ENCODE measurements around the gene GFOD2. TPM values are rescaled to one million over a fixed set of nuclear protein-coding genes. Genes with fewer than 3 reads are reported as not detected.

GFOD2 gene
- total and polyA plus RNA-seq, 2 donors (not counting 3 experiments of a cell fraction or from before 2014, with no cell fraction given) = 38.1 to 47.5 TPM

- DNase-seq (ENCODE audit: low read depth, low spot score) (no peak), FAIRE-seq (no peak)
- no peaks in the 10 kb centered on the region for H3K9me3 ChIP-seq (replicated peaks; ENCODE audit: control insufficient read depth, insufficient read depth, low read length)
- H2AFZ ChIP-seq (ENCODE audit: low read depth, low read length) = no peak overlapping the region
- POLR2A ChIA-PET = no interaction called here
- H3K4me3 ChIP-seq (replicated peaks in 1 of 3; ENCODE audit: insufficient read depth in 1 of 3, low read depth in 1 of 3, low read length in 3 of 3) = no peak overlapping the region
- H3K4me1 ChIP-seq (ENCODE audit: control insufficient read depth, extremely low read depth, insufficient read depth, low read length) = no peaks in the 10 kb centered on the region
- BruUV-seq (replicated peaks) = no TSS peak
- H4K20me1 ChIP-seq (replicated peaks; ENCODE audit: control insufficient read depth, extremely low read depth, insufficient read depth, low read length) = peaks cover 7% of the 10 kb centered on the region
- dilution Hi-C loops (cut with MboI; ENCODE audit: extremely low pct_ligation_motif_present, low sequenced_read_pairs) = no loop called here
- H3K9ac ChIP-seq (replicated peaks; ENCODE audit: extremely low read depth, insufficient read depth, low read length) = no peak overlapping the region
- H3K79me2 ChIP-seq (ENCODE audit: control insufficient read depth, insufficient read depth, low read length) = peaks cover 79% of the 10 kb centered on the region
- H3K4me2 ChIP-seq (ENCODE audit: insufficient read depth, low read length) = no peak overlapping the region
- TF ChIP-seq POLR2A (IDR thresholded peaks at IDR 0.05; ENCODE audit: low read depth, low read length) (no peak), MYC (IDR thresholded peaks at IDR 0.05; ENCODE audit: low read depth, low read length) (no peak), CTCF (IDR thresholded peaks at IDR 0.05; ENCODE audit: extremely low read depth in 1 of 2, insufficient read depth in 1 of 2, low read depth in 1 of 2, low read length in 2 of 2) (no peak), MAX (IDR thresholded peaks at IDR 0.05; ENCODE audit: insufficient read depth, insufficient read length) (no peak), EZH2 (IDR thresholded peaks at IDR 0.05; ENCODE audit: borderline replicate concordance, low read depth, low read length, severe bottlenecking) (no peak), POLR2AphosphoS5 (IDR thresholded peaks at IDR 0.05; ENCODE audit: insufficient read depth, low read depth, low read length) (no peak), GATA2 (IDR thresholded peaks at IDR 0.05; ENCODE audit: insufficient read depth, insufficient read length, low read depth, low read length) (no peak), JUN (IDR thresholded peaks at IDR 0.05; ENCODE audit: borderline replicate concordance, insufficient read depth, insufficient read length, low read depth) (no peak), FOS (IDR thresholded peaks at IDR 0.05; ENCODE audit: borderline replicate concordance, insufficient read depth, low read length) (no peak)
- intact Hi-C loops (cut with micrococcal nuclease) = no loop called here
- no peak overlapping the region for H3K27ac ChIP-seq (ENCODE audit: insufficient read depth, low read depth, low read length)
- H3K36me3 ChIP-seq (ENCODE audit: control insufficient read depth in 2 of 2, extremely low read depth in 1 of 2, insufficient read depth in 2 of 2, low read length in 2 of 2) = no peaks in the 10 kb centered on the region
- CTCF ChIA-PET = interaction anchor here (0.8 to 1.0 kb wide), 2 partner anchors 10 to 26 kb away, joined by 3 to 4 read pairs; partner anchors contain the start of gene GFOD2
- no peaks in the 10 kb centered on the region for H3K27me3 ChIP-seq (ENCODE audit: control insufficient read depth in 2 of 2, insufficient read depth in 2 of 2, low read length in 2 of 2)
- no peaks in the 10 kb centered on the region for H3K9me1 ChIP-seq (replicated peaks; ENCODE audit: control insufficient read depth, extremely low read depth, insufficient read depth, low read length)
Measured at GRCh38 chr16:67709050-67709449, 10.1 kb downstream of the GFOD2 start.
